HEK293 (cell line): ENCODE results near the gene NPAS2.

Experiments used
- CTCF ChIA-PET: fragments of 350-600 bp; formaldehyde crosslinking; extraction: SDS; loops from one replicate; lab custom pipeline; 2021; ENCODE audit warnings: antibody characterized with exemption; lab: Yijun Ruan, JAX
- POLR2A ChIA-PET: fragments of 300-600 bp; formaldehyde crosslinking; extraction: SDS; loops from one replicate; lab custom pipeline; 2020; ENCODE audit warnings: antibody characterized with exemption, inconsistent platforms; lab: Yijun Ruan, JAX
- H3K27ac ChIP-seq: fragments of 200-500 bp; sonication (Bioruptor generic); 2 replicates; pipeline ENCODE4 v1.5.1; 2014; ENCODE audit warnings: low read depth, low read length, control low read depth, inconsistent platforms; ENCODE audit errors: extremely low read depth
- H3K36me3 ChIP-seq, 2 experiments: fragments of 200-500 bp in 1 of 2; sonication (Bioruptor generic) in 1 of 2; 1 replicate in 1 of 2; 2 replicates in 1 of 2; pipeline ENCODE4 v1.5.1; 2014 to 2017; ENCODE audit warnings: inconsistent platforms in 2 of 2, low read length in 2 of 2; ENCODE audit not compliant: control insufficient read depth in 2 of 2, insufficient read depth in 1 of 2
- H3K4me1 ChIP-seq: fragments of 200-500 bp; sonication (Bioruptor generic); 2 replicates; pipeline ENCODE4 v1.5.1; 2014; ENCODE audit warnings: mild to moderate bottlenecking, low read length, inconsistent platforms; ENCODE audit not compliant: control insufficient read depth, insufficient read depth
- H3K4me3 ChIP-seq: 2 replicates; pipeline ENCODE4 v1.5.1; 2011; ENCODE audit warnings: low read depth, mild to moderate bottlenecking, control low read depth, low read length, moderate library complexity
- H3K9me3 ChIP-seq: fragments of 200-500 bp; sonication (Bioruptor generic); 2 replicates; pipeline ENCODE4 v1.5.1; 2014; ENCODE audit warnings: low read depth, low read length, inconsistent platforms; ENCODE audit not compliant: control insufficient read depth, insufficient read depth
- HIC1 ChIP-seq: fragments of 450-650 bp; formaldehyde crosslinking; IDR thresholded peaks from 2 replicates; pipeline ENCODE4 v1.5.1; 2016; ENCODE audit warnings: missing biosample characterization, missing genetic modification characterization
- KLF1 ChIP-seq: fragments of 450-650 bp; formaldehyde crosslinking; IDR thresholded peaks from 2 replicates; pipeline ENCODE4 v1.5.1; 2016; ENCODE audit warnings: missing biosample characterization, missing genetic modification characterization
- KLF8 ChIP-seq: fragments of 450-650 bp; formaldehyde crosslinking; IDR thresholded peaks from 2 replicates; pipeline ENCODE4 v1.5.1; 2016; ENCODE audit warnings: missing biosample characterization, missing genetic modification characterization
- PRDM2 ChIP-seq: fragments of 450-650 bp; formaldehyde crosslinking; IDR thresholded peaks from 2 replicates; pipeline ENCODE4 v1.5.1; 2016; ENCODE audit warnings: missing biosample characterization, missing genetic modification characterization, borderline replicate concordance
- SETDB1 ChIP-seq: IDR thresholded peaks from one replicate; pipeline ENCODE4 v1.6.1; 2017; ENCODE audit warnings: mild to moderate bottlenecking, low read length, moderate library complexity, mixed read lengths; ENCODE audit not compliant: insufficient read length
- SP7 ChIP-seq: fragments of 450-650 bp; formaldehyde crosslinking; IDR thresholded peaks from 2 replicates; pipeline ENCODE4 v1.5.1; 2016; ENCODE audit warnings: missing biosample characterization, missing genetic modification characterization
- ZNF112 ChIP-seq: fragments of 450-650 bp; formaldehyde crosslinking; IDR thresholded peaks from 2 replicates; pipeline ENCODE4 v1.5.0; 2017; ENCODE audit warnings: missing biosample characterization, missing genetic modification characterization
- ZNF148 ChIP-seq: fragments of 450-650 bp; formaldehyde crosslinking; IDR thresholded peaks from 2 replicates; pipeline ENCODE4 v1.5.0; 2017; ENCODE audit warnings: missing biosample characterization, missing genetic modification characterization, borderline replicate concordance
- ZNF174 ChIP-seq: fragments of 450-650 bp; formaldehyde crosslinking; IDR thresholded peaks from 2 replicates; pipeline ENCODE4 v1.5.0; 2017; ENCODE audit warnings: missing biosample characterization, mild to moderate bottlenecking, missing genetic modification characterization
- ZNF239 ChIP-seq: fragments of 450-650 bp; formaldehyde crosslinking; IDR thresholded peaks from 2 replicates; pipeline ENCODE4 v1.5.1; 2016; ENCODE audit warnings: missing biosample characterization, missing genetic modification characterization
- ZNF311 ChIP-seq: fragments of 450-650 bp; formaldehyde crosslinking; IDR thresholded peaks from 2 replicates; pipeline ENCODE4 v1.5.1; 2017; ENCODE audit warnings: missing biosample characterization, missing genetic modification characterization, borderline replicate concordance
- ZNF555 ChIP-seq: fragments of 450-650 bp; formaldehyde crosslinking; conservative IDR thresholded peaks from 2 replicates; pipeline ENCODE4 v1.5.1; 2017; ENCODE audit warnings: missing biosample characterization, mild to moderate bottlenecking, missing genetic modification characterization, inconsistent platforms
- ZNF610 ChIP-seq: fragments of 450-650 bp; formaldehyde crosslinking; IDR thresholded peaks from 2 replicates; pipeline ENCODE4 v1.5.1; 2016; ENCODE audit warnings: missing biosample characterization, missing genetic modification characterization, borderline replicate concordance
- ZNF623 ChIP-seq: fragments of 450-650 bp; formaldehyde crosslinking; IDR thresholded peaks from 2 replicates; pipeline ENCODE4 v1.5.1; 2016; ENCODE audit warnings: missing biosample characterization, missing genetic modification characterization
- TF ChIP-seq, protein P1 (sequence below): fragments of 450-650 bp; formaldehyde crosslinking; IDR thresholded peaks from 2 replicates; pipeline ENCODE4 v1.5.1; 2016; ENCODE audit warnings: missing biosample characterization, missing genetic modification characterization
- TF ChIP-seq, protein P2 (sequence below): fragments of 450-650 bp; formaldehyde crosslinking; IDR thresholded peaks from 2 replicates; pipeline ENCODE4 v1.5.1; 2016; ENCODE audit warnings: missing biosample characterization, missing genetic modification characterization, borderline replicate concordance

NPAS2 gene

DNA sequence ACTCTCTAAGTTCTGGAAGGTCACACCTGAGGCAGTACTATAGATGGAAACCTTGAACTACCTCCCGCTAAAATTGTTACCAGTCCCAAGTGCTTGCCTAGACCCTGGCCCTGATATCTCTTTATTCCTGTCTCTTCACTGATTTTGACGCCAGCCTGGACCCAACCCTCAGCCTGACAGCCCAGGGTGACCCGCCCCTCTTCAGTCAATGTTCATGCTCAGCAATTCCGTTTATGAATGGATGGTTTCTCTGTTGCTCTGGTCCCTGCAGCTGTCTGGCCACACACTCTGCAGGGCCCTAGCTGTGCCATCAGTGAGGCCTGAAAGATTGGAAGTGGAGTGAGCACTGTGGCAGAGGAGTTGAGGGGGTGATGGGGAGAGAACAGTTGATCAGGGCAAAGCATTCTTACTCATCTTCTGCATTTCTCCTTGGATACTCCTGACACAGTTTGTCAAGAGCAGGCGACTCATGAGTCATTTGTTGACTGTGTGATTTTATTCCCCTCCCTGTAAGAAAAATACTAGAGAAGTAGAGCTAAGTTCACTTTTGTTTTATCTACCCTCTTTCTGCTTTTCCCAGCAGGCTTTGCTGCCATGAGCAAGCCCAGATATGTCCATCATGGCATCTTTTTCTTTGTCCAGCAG is 46.0 kb downstream of the NPAS2 start (continued):
- no peak for TF ChIP-seq PRDM2 (tag by site-specific recombination)
- TF ChIP-seq, protein P1, sequence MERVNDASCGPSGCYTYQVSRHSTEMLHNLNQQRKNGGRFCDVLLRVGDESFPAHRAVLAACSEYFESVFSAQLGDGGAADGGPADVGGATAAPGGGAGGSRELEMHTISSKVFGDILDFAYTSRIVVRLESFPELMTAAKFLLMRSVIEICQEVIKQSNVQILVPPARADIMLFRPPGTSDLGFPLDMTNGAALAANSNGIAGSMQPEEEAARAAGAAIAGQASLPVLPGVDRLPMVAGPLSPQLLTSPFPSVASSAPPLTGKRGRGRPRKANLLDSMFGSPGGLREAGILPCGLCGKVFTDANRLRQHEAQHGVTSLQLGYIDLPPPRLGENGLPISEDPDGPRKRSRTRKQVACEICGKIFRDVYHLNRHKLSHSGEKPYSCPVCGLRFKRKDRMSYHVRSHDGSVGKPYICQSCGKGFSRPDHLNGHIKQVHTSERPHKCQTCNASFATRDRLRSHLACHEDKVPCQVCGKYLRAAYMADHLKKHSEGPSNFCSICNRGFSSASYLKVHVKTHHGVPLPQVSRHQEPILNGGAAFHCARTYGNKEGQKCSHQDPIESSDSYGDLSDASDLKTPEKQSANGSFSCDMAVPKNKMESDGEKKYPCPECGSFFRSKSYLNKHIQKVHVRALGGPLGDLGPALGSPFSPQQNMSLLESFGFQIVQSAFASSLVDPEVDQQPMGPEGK (tag by site-specific recombination), result no peak
- no peak for TF ChIP-seq ZNF623
- no peak for TF ChIP-seq ZNF610 (tag by site-specific recombination)
- TF ChIP-seq HIC1 (tag by site-specific recombination), result no peak
- TF ChIP-seq ZNF174, result no peak
- no peak for TF ChIP-seq ZNF239 (tag by site-specific recombination)
- TF ChIP-seq ZNF112, result no peak

GRCh38 chr2:100868083-100868482 is 48.1 kb downstream of the NPAS2 start:
- CTCF ChIA-PET, result no interaction called here
- Histone ChIP-seq H3K4me3 (no peak overlapping the region), H3K36me3 (no peaks in the 10 kb centered on the region), H3K9me3 (no peaks in the 10 kb centered on the region), H3K4me1 (no peaks in the 10 kb centered on the region), H3K27ac (no peak overlapping the region)
- POLR2A ChIA-PET, result no interaction called here
- TF ChIP-seq SP7 (tag by site-specific recombination), result no peak
- peak; percentile 42 for TF ChIP-seq SETDB1
- TF ChIP-seq ZNF174, result no peak

- CTCF ChIA-PET, result no interaction called here
- TF ChIP-seq ZNF555 (tag by site-specific recombination) (no peak), KLF8 (tag by site-specific recombination) (no peak), KLF1 (tag by site-specific recombination) (no peak), ZNF311 (no peak), ZNF148 (tag by site-specific recombination) (no peak)
- TF ChIP-seq, protein P2, sequence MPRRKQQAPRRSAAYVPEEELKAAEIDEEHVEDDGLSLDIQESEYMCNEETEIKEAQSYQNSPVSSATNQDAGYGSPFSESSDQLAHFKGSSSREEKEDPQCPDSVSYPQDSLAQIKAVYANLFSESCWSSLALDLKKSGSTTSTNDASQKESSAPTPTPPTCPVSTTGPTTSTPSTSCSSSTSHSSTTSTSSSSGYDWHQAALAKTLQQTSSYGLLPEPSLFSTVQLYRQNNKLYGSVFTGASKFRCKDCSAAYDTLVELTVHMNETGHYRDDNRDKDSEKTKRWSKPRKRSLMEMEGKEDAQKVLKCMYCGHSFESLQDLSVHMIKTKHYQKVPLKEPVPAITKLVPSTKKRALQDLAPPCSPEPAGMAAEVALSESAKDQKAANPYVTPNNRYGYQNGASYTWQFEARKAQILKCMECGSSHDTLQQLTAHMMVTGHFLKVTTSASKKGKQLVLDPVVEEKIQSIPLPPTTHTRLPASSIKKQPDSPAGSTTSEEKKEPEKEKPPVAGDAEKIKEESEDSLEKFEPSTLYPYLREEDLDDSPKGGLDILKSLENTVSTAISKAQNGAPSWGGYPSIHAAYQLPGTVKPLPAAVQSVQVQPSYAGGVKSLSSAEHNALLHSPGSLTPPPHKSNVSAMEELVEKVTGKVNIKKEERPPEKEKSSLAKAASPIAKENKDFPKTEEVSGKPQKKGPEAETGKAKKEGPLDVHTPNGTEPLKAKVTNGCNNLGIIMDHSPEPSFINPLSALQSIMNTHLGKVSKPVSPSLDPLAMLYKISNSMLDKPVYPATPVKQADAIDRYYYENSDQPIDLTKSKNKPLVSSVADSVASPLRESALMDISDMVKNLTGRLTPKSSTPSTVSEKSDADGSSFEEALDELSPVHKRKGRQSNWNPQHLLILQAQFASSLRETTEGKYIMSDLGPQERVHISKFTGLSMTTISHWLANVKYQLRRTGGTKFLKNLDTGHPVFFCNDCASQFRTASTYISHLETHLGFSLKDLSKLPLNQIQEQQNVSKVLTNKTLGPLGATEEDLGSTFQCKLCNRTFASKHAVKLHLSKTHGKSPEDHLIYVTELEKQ (tag by site-specific recombination), result no peak
Observed at GRCh38 chr2:100869120-100869519, 49.2 kb downstream of the NPAS2 start.

More at GRCh38 chr2:100869120-100869519, 49.2 kb downstream of the NPAS2 start:
- H3K4me3 ChIP-seq, result no peak overlapping the region
- no peaks in the 10 kb centered on the region for H3K4me1 ChIP-seq
- POLR2A ChIA-PET, result interaction anchor here (0.7 kb wide), 1 partner anchor 106 kb away, joined by 5 read pairs; no protein-coding TSS in a partner anchor
- no peak overlapping the region for H3K27ac ChIP-seq
- no peaks in the 10 kb centered on the region for H3K36me3 ChIP-seq
- no peaks in the 10 kb centered on the region for H3K9me3 ChIP-seq
